DOHH2 (cell line): ENCODE results near the gene S1PR2.

Experiments
- H3F3A ChIP-seq: fragments of 200-600 bp; sonication (generic), shearing (Covaris generic); 2 replicates; pipeline ENCODE4 v1.6.0; 2016; ENCODE audit warnings: antibody characterized with exemption, mild to moderate bottlenecking; ENCODE audit not compliant: control insufficient read depth, insufficient read depth
- H3K27ac ChIP-seq: fragments of 200-600 bp; sonication (generic); 2 replicates; pipeline ENCODE4 v1.5.1; 2014; ENCODE audit warnings: low read depth, mild to moderate bottlenecking, low read length, moderate library complexity
- H3K27me3 ChIP-seq: fragments of 200-600 bp; sonication (generic); 2 replicates; pipeline ENCODE4 v1.6.1; 2014; ENCODE audit warnings: mild to moderate bottlenecking, low read length, mixed read lengths; ENCODE audit not compliant: control insufficient read depth
- H3K36me3 ChIP-seq: fragments of 200-600 bp; sonication (generic); 2 replicates; pipeline ENCODE4 v1.6.1; 2014; ENCODE audit warnings: mild to moderate bottlenecking, low read length, moderate library complexity, mixed read lengths; ENCODE audit not compliant: control insufficient read depth
- H3K4me1 ChIP-seq: fragments of 200-600 bp; sonication (generic); 2 replicates; pipeline ENCODE4 v1.6.1; 2014; ENCODE audit warnings: mild to moderate bottlenecking, low read length, mixed read lengths; ENCODE audit not compliant: control insufficient read depth
- H3K4me2 ChIP-seq: fragments of 200-600 bp; sonication (generic); 2 replicates; pipeline ENCODE4 v1.6.0; 2014; ENCODE audit warnings: mild to moderate bottlenecking, low read length, moderate library complexity
- H3K4me3 ChIP-seq: fragments of 200-600 bp; sonication (generic); 2 replicates; pipeline ENCODE4 v1.5.1; 2014; ENCODE audit warnings: mild to moderate bottlenecking, low read length, mixed read lengths
- H3K79me2 ChIP-seq: fragments of 200-600 bp; sonication (generic); 2 replicates; pipeline ENCODE4 v1.6.1; 2014; ENCODE audit warnings: mild to moderate bottlenecking, low read length, mixed read lengths; ENCODE audit not compliant: control insufficient read depth
- H3K9me2 ChIP-seq: fragments of 200-600 bp; sonication (generic); replicated peaks from 2 replicates; pipeline ENCODE4 v1.6.1; 2014; ENCODE audit warnings: mild to moderate bottlenecking, low read length, mixed read lengths; ENCODE audit not compliant: control insufficient read depth
- H3K9me3 ChIP-seq: fragments of 200-600 bp; sonication (generic); 2 replicates; pipeline ENCODE4 v1.6.1; 2014; ENCODE audit warnings: antibody characterized with exemption, low read length, mixed read lengths; ENCODE audit not compliant: control insufficient read depth, insufficient read depth
- H4K20me1 ChIP-seq: fragments of 200-600 bp; sonication (generic); 2 replicates; pipeline ENCODE4 v1.6.0; 2014; ENCODE audit warnings: low read depth, mild to moderate bottlenecking, antibody characterized with exemption, low read length, moderate library complexity; ENCODE audit not compliant: control insufficient read depth, insufficient read depth
- EZH2phosphoT487 ChIP-seq: fragments of 200-600 bp; sonication (generic); IDR thresholded peaks from 2 replicates; pipeline ENCODE4 v1.6.1; 2017; ENCODE audit warnings: borderline replicate concordance, mild to moderate bottlenecking, antibody characterized with exemption, low read length, moderate library complexity, mixed read lengths
- TF ChIP-seq, protein P1 (sequence below): fragments of 200-600 bp; sonication (generic); IDR thresholded peaks from one replicate; pipeline ENCODE4 v1.5.1; 2014; ENCODE audit warnings: antibody characterized with exemption, mild to moderate bottlenecking, low read depth, low read length; ENCODE audit not compliant: poor library complexity, severe bottlenecking

S1PR2 gene

GRCh38 chr19:10256551-10256950 is 25.4 kb upstream of the S1PR2 start:
- Histone ChIP-seq H3K9me2 (no peaks in the 10 kb centered on the region), H3K79me2 (peaks cover 36% of the 10 kb centered on the region), H3K9me3 (no peaks in the 10 kb centered on the region), H3K4me2 (no peak overlapping the region), H3K27ac (no peak overlapping the region), H3K4me1 (peaks cover 26% of the 10 kb centered on the region), H3K36me3 (peaks cover 75% of the 10 kb centered on the region), H3K4me3 (no peak overlapping the region), H4K20me1 (peaks cover 9% of the 10 kb centered on the region; the same call in 1 of the 2 replicates), H3K27me3 (no peaks in the 10 kb centered on the region), H3F3A (peaks cover 11% of the 10 kb centered on the region; the same call in 1 of the 2 replicates)
- TF ChIP-seq EZH2phosphoT487: no peak
- TF ChIP-seq, protein P1, sequence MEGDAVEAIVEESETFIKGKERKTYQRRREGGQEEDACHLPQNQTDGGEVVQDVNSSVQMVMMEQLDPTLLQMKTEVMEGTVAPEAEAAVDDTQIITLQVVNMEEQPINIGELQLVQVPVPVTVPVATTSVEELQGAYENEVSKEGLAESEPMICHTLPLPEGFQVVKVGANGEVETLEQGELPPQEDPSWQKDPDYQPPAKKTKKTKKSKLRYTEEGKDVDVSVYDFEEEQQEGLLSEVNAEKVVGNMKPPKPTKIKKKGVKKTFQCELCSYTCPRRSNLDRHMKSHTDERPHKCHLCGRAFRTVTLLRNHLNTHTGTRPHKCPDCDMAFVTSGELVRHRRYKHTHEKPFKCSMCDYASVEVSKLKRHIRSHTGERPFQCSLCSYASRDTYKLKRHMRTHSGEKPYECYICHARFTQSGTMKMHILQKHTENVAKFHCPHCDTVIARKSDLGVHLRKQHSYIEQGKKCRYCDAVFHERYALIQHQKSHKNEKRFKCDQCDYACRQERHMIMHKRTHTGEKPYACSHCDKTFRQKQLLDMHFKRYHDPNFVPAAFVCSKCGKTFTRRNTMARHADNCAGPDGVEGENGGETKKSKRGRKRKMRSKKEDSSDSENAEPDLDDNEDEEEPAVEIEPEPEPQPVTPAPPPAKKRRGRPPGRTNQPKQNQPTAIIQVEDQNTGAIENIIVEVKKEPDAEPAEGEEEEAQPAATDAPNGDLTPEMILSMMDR: no peak

GRCh38 chr19:10255358-10255757 is 24.2 kb upstream of the S1PR2 start:
- Histone ChIP-seq H3F3A (peaks cover 11% of the 10 kb centered on the region; the same call in 1 of the 2 replicates), H3K9me2 (no peaks in the 10 kb centered on the region), H3K4me1 (peaks cover 37% of the 10 kb centered on the region), H4K20me1 (peaks cover 9% of the 10 kb centered on the region; the same call in 1 of the 2 replicates), H3K36me3 (peaks cover 74% of the 10 kb centered on the region), H3K27me3 (no peaks in the 10 kb centered on the region), H3K4me2 (no peak overlapping the region), H3K79me2 (peaks cover 45% of the 10 kb centered on the region), H3K9me3 (no peaks in the 10 kb centered on the region), H3K27ac (no peak overlapping the region), H3K4me3 (no peak overlapping the region)
- no peak for TF ChIP-seq EZH2phosphoT487
- TF ChIP-seq, protein P1: no peak

- Histone ChIP-seq H3K4me2 (peak overlapping the region; percentile 92; the same call in 1 of the 2 replicates), H3K27me3 (no peaks in the 10 kb centered on the region), H3K79me2 (peaks cover 53% of the 10 kb centered on the region), H3K4me1 (peaks cover 48% of the 10 kb centered on the region), H3K27ac (no peak overlapping the region), H3K4me3 (no peak overlapping the region), H4K20me1 (peaks cover 9% of the 10 kb centered on the region; the same call in 1 of the 2 replicates), H3K9me2 (no peaks in the 10 kb centered on the region), H3K36me3 (peaks cover 65% of the 10 kb centered on the region), H3F3A (peaks cover 9% of the 10 kb centered on the region; the same call in 1 of the 2 replicates), H3K9me3 (no peaks in the 10 kb centered on the region)
- no peak for TF ChIP-seq EZH2phosphoT487
- TF ChIP-seq, protein P1: no peak
These were observed 23.1 kb upstream of the S1PR2 start for GRCh38 chr19:10254244-10254643.
